Small intestine (tissue), 7 donors: ENCODE measurements around the gene PNPLA2. TPM values are rescaled to one million over a fixed set of nuclear protein-coding genes. Genes with fewer than 3 reads are reported as not detected.

Experiments used
- DNase-seq, 2 donors: peaks; one replicate each; pipeline versions ENCODE4 v3.0.0 to v3.0.0-alpha.2; 2013
- FAIRE-seq: peaks from 2 replicates; lab custom pipeline; 2012; peaks lifted over from hg19 to GRCh38; lab: Jason Lieb, UNC
- H3K27ac ChIP-seq, 3 donors: one replicate each; pipeline ENCODE4 v1.5.1; 2013; ENCODE audit warnings: low read length in 2 of 3, mild to moderate bottlenecking in 2 of 3, control low read depth in 1 of 3, inconsistent platforms in 1 of 3, low read depth in 1 of 3, moderate library complexity in 1 of 3
- H3K27me3 ChIP-seq, 3 donors: one replicate each; pipeline ENCODE4 v1.6.1; 2013; ENCODE audit warnings: low read length in 3 of 3, inconsistent platforms in 1 of 3; ENCODE audit not compliant: control insufficient read depth in 3 of 3, insufficient read depth in 3 of 3
- H3K36me3 ChIP-seq, 3 donors: one replicate each; pipeline ENCODE4 v1.6.1; 2013; ENCODE audit warnings: low read length in 3 of 3, inconsistent platforms in 1 of 3, low read depth in 1 of 3, mild to moderate bottlenecking in 1 of 3, moderate library complexity in 1 of 3; ENCODE audit not compliant: control insufficient read depth in 3 of 3, insufficient read depth in 2 of 3
- H3K4me1 ChIP-seq, 3 donors: one replicate each; pipeline ENCODE4 v1.6.1; 2013; ENCODE audit warnings: low read length in 2 of 3, inconsistent platforms in 1 of 3, low read depth in 1 of 3, mild to moderate bottlenecking in 1 of 3, moderate library complexity in 1 of 3; ENCODE audit not compliant: control insufficient read depth in 3 of 3, insufficient read depth in 2 of 3
- H3K4me3 ChIP-seq, 3 donors: one replicate each; pipeline ENCODE4 v1.5.1; 2013; ENCODE audit warnings: low read length in 3 of 3, control low read depth in 1 of 3, inconsistent platforms in 1 of 3, low read depth in 1 of 3, mild to moderate bottlenecking in 1 of 3, moderate library complexity in 1 of 3
- H3K9me3 ChIP-seq, 2 donors: one replicate each; pipeline ENCODE4 v1.6.1; 2013; ENCODE audit warnings: low read depth in 1 of 2, low read length in 1 of 2; ENCODE audit not compliant: control insufficient read depth in 2 of 2, insufficient read depth in 1 of 2
- WGBS, 3 donors: extraction: QIAGEN DNeasy Blood & Tissue Kit; methylation state at CpG; one replicate each; pipeline ENCODE4 v1.1.7; 2013; 5-methylcytosine and 5-hydroxymethylcytosine counted together
- polyA plus RNA-seq, 4 donors: library from polyadenylated mRNA; stranded (reverse) in 3 of 4; unstranded in 1 of 4; fragments of 200-250 nt in 3 of 4; fragments of 120-200 nt in 1 of 4; gene quantifications; one replicate each; pipeline versions ENCODE4 v1.2.1 to v1.2.3, GENCODE V29; 2013
- donor health status: healthy with polysubstance abuse.
- donor health status: control.
- donor health status: control.
- donor health status: Bipolar disorder and iron deficiency.
- donor health status: healthy.

PNPLA2 gene
- polyA plus RNA-seq, 4 donors: 66.2 to 250 (median 162) TPM

GRCh38 chr11:869399-870126 lies 50.8 kb downstream of the PNPLA2 start:
- no peaks in the 10 kb centered on the region for H3K9me3 ChIP-seq
- H3K27me3 ChIP-seq: no peaks in the 10 kb centered on the region
- DNase-seq (no peak), FAIRE-seq (no peak)
- 90 to 95% (median 90%) methylated on average over 24 to 25 of the region's 25 CpGs for WGBS, 3 donors
- no peak overlapping the region for H3K4me3 ChIP-seq
- peaks cover 0 to 66% (median 0%) of the 10 kb centered on the region in 3 donors for H3K36me3 ChIP-seq
- no peak overlapping the region for H3K27ac ChIP-seq
- H3K4me1 ChIP-seq: no peaks in the 10 kb centered on the region

- DNase-seq (no peak), FAIRE-seq (no peak)
- no peaks in the 10 kb centered on the region for H3K27me3 ChIP-seq
- H3K9me3 ChIP-seq: no peaks in the 10 kb centered on the region
- no peak overlapping the region for H3K4me3 ChIP-seq
- H3K27ac ChIP-seq: no peak overlapping the region
- no peaks in the 10 kb centered on the region for H3K4me1 ChIP-seq
- peaks cover 0 to 67% (median 0%) of the 10 kb centered on the region in 3 donors for H3K36me3 ChIP-seq
- 73 to 76% (median 74%) methylated on average over 8 of the region's 8 CpGs for WGBS, 3 donors
Observed at GRCh38 chr11:870127-870413, 51.4 kb downstream of the PNPLA2 start.

- FAIRE-seq: no peak
- Histone ChIP-seq H3K27ac (no peak overlapping the region), H3K4me3 (no peak overlapping the region), H3K36me3 (peaks cover 0 to 67% (median 0%) of the 10 kb centered on the region in 3 donors), H3K4me1 (no peaks in the 10 kb centered on the region), H3K9me3 (no peaks in the 10 kb centered on the region), H3K27me3 (no peaks in the 10 kb centered on the region)
- 90 to 95% (median 93%) methylated on average over 7 to 8 of the region's 8 CpGs for WGBS, 3 donors
- no peak for DNase-seq
Observed at GRCh38 chr11:870418-870817, 51.7 kb downstream of the PNPLA2 start.

- FAIRE-seq (no peak), DNase-seq (no peak)
- 72 to 77% (median 76%) methylated on average over 9 of the region's 9 CpGs for WGBS, 3 donors
- Histone ChIP-seq H3K4me3 (no peak overlapping the region), H3K4me1 (no peaks in the 10 kb centered on the region), H3K36me3 (peaks cover 0 to 67% (median 0%) of the 10 kb centered on the region in 3 donors), H3K9me3 (no peaks in the 10 kb centered on the region), H3K27ac (no peak overlapping the region), H3K27me3 (no peaks in the 10 kb centered on the region)
Observed at GRCh38 chr11:871472-871871, 52.8 kb downstream of the PNPLA2 start.

- H3K4me3 ChIP-seq: no peak overlapping the region
- H3K36me3 ChIP-seq: peaks cover 0 to 70% (median 0%) of the 10 kb centered on the region in 3 donors
- DNase-seq: no peak
- H3K9me3 ChIP-seq: no peaks in the 10 kb centered on the region
- no peaks in the 10 kb centered on the region for H3K27me3 ChIP-seq
- H3K27ac ChIP-seq: no peak overlapping the region
- 84 to 89% (median 85%) methylated on average over 9 of the region's 9 CpGs for WGBS, 3 donors
- H3K4me1 ChIP-seq: no peaks in the 10 kb centered on the region
- FAIRE-seq: no peak
Observed at GRCh38 chr11:872799-873198, 54.1 kb downstream of the PNPLA2 start.

- Histone ChIP-seq H3K4me1 (no peaks in the 10 kb centered on the region), H3K27ac (no peak overlapping the region), H3K4me3 (no peak overlapping the region), H3K36me3 (peaks cover 0 to 64% (median 0%) of the 10 kb centered on the region in 3 donors), H3K9me3 (no peaks in the 10 kb centered on the region), H3K27me3 (no peaks in the 10 kb centered on the region)
- FAIRE-seq (no peak), DNase-seq (no peak)
- 61 to 77% (median 74%) methylated on average over 12 of the region's 12 CpGs for WGBS, 3 donors
Observed at GRCh38 chr11:873706-874105, 55.0 kb downstream of the PNPLA2 start.

Other genes with a start within 250 kb of the PNPLA2 start
- gene PHRF1, start 242.4 kb upstream of the PNPLA2 start, polyA plus RNA-seq: 10 to 100 TPM; 14.6 to 43.3 (median 23.6) TPM
- gene IRF7, start 203.0 kb upstream of the PNPLA2 start, polyA plus RNA-seq: 100 to 1,000 TPM in 2 of 4 donors, 10 to 100 TPM in 2; 14.5 to 115 (median 73.1) TPM
- 1,000 to 10,000 TPM in 1 of 4 donors, 100 to 1,000 TPM in 3; 112 to 1,182 (median 936) TPM for gene CDHR5, start 194.0 kb upstream of the PNPLA2 start, polyA plus RNA-seq
- gene SCT, start 191.7 kb upstream of the PNPLA2 start, polyA plus RNA-seq: 100 to 1,000 TPM in 1 of 4 donors, 10 to 100 TPM in 2, 1 to 10 TPM in 1; 4.8 to 114 (median 22.3) TPM
- gene DRD4, start 181.6 kb upstream of the PNPLA2 start, polyA plus RNA-seq: 1 to 10 TPM in 2 of 4 donors, under 1 TPM in 2; 0.51 to 1.4 (median 1.1) TPM
- gene DEAF1, start 123.7 kb upstream of the PNPLA2 start, polyA plus RNA-seq: 10 to 100 TPM; 18.2 to 39.6 (median 29.4) TPM
- gene TMEM80, start 123.1 kb upstream of the PNPLA2 start, polyA plus RNA-seq: 10 to 100 TPM; 11.9 to 35.4 (median 21.2) TPM
- 1,000 to 10,000 TPM in 2 of 4 donors, 100 to 1,000 TPM in 1, 10 to 100 TPM in 1; 90.2 to 1,255 (median 670) TPM for gene EPS8L2, start 112.7 kb upstream of the PNPLA2 start, polyA plus RNA-seq
- 100 to 1,000 TPM in 3 of 4 donors, 10 to 100 TPM in 1; 97.9 to 188 (median 174) TPM for gene TALDO1, start 71.5 kb upstream of the PNPLA2 start, polyA plus RNA-seq
- gene GATD1, start 41.4 kb upstream of the PNPLA2 start, polyA plus RNA-seq: 10 to 100 TPM; 12.2 to 55.6 (median 29.8) TPM
- gene CEND1, start 28.8 kb upstream of the PNPLA2 start, polyA plus RNA-seq: 1 to 10 TPM in 1 of 4 donors, under 1 TPM in 1, not detected in 2; 0.22 to 3.3 TPM
- gene SLC25A22, start 20.6 kb upstream of the PNPLA2 start, polyA plus RNA-seq: 10 to 100 TPM; 10.5 to 21.9 (median 10.8) TPM
- gene PIDD1, start 13.7 kb upstream of the PNPLA2 start, polyA plus RNA-seq: 10 to 100 TPM; 14.5 to 47.0 (median 28.6) TPM
- gene RPLP2, start 8.9 kb upstream of the PNPLA2 start, polyA plus RNA-seq: 1,000 to 10,000 TPM; 1,144 to 2,714 (median 1,335) TPM
- gene CRACR2B, start 9.0 kb downstream of the PNPLA2 start, polyA plus RNA-seq: 10 to 100 TPM; 38.7 to 88.8 (median 65.2) TPM
- gene CD151, start 14.0 kb downstream of the PNPLA2 start, polyA plus RNA-seq: 100 to 1,000 TPM; 187 to 359 (median 284) TPM
- 100 to 1,000 TPM in 3 of 4 donors, 10 to 100 TPM in 1; 82.9 to 140 (median 132) TPM for gene POLR2L, start 23.6 kb downstream of the PNPLA2 start, polyA plus RNA-seq
- gene TSPAN4, start 23.9 kb downstream of the PNPLA2 start, polyA plus RNA-seq: 10 to 100 TPM in 2 of 4 donors, 1 to 10 TPM in 2; 5.1 to 53.3 (median 10.2) TPM
- gene CHID1, start 91.9 kb downstream of the PNPLA2 start, polyA plus RNA-seq: 10 to 100 TPM; 13.6 to 94.4 (median 42.1) TPM
- gene AP2A2, start 107.0 kb downstream of the PNPLA2 start, polyA plus RNA-seq: 10 to 100 TPM; 30.5 to 67.3 (median 45.0) TPM
- under 1 TPM in 3 of 4 donors, not detected in 1; 0.09 to 0.34 (median 0.22) TPM for gene MUC6, start 217.8 kb downstream of the PNPLA2 start, polyA plus RNA-seq